Measurements from ENCODE around the gene EME2. TPM values are rescaled to one million over a fixed set of nuclear protein-coding genes. Genes with fewer than 3 reads are reported as not detected.

The EME2 gene
- total RNA-seq, 4 donors from 2014 or later: 5.5 to 10.4 (median 6.5) TPM

GRCh38 chr16:1790611-1791255 is 18.1 kb downstream of the EME2 start:
- 90% methylated on average over 20 of the region's 44 CpGs for WGBS
- H3K36me3 ChIP-seq: peaks cover 15 to 68% (median 63%) of the 10 kb centered on the region in 4 donors
- intact Hi-C loops (cut with DNase I): no loop called here

GRCh38 chr16:1791256-1791942 is 18.8 kb downstream of the EME2 start:
- DNase-seq (ENCODE audit: extremely low spot score): no peak

More at GRCh38 chr16:1790611-1791255, 18.1 kb downstream of the EME2 start:
- TF ChIP-seq POLR2A (IDR thresholded peaks at IDR 0.05; ENCODE audit: low read depth): no peak
- TF ChIP-seq EP300 (IDR thresholded peaks at IDR 0.05): no peak
- peaks cover 0 to 16% (median 4%) of the 10 kb centered on the region in 4 donors for H3K4me1 ChIP-seq
- no peaks in the 10 kb centered on the region for H3K9me3 ChIP-seq
- no peak overlapping the region for H3K4me3 ChIP-seq
- H3K27me3 ChIP-seq: no peaks in the 10 kb centered on the region
- H3K27ac ChIP-seq (replicated peaks in 1 of 4): no peak overlapping the region
- no peak for DNase-seq (ENCODE audit: extremely low spot score)

GRCh38 chr16:1791943-1792812 is 19.6 kb downstream of the EME2 start:
- Histone ChIP-seq H3K9me3 (no peaks in the 10 kb centered on the region), H3K27me3 (no peaks in the 10 kb centered on the region), H3K27ac (replicated peaks in 1 of 4) (no peak overlapping the region), H3K4me1 (peaks cover 0 to 4% (median under 1%) of the 10 kb centered on the region in 4 donors), H3K36me3 (peaks cover 15 to 54% (median 50%) of the 10 kb centered on the region in 4 donors), H3K4me3 (no peak overlapping the region)
- WGBS: 69% methylated on average over 18 of the region's 59 CpGs
- DNase-seq (ENCODE audit: extremely low spot score): no peak
- TF ChIP-seq POLR2AphosphoS5 (IDR thresholded peaks at IDR 0.05): no peak
- intact Hi-C loops (cut with DNase I): no loop called here

More at GRCh38 chr16:1791256-1791942, 18.8 kb downstream of the EME2 start:
- H3K27ac ChIP-seq (replicated peaks in 1 of 4): no peak overlapping the region
- no peak for TF ChIP-seq EP300 (IDR thresholded peaks at IDR 0.05)
- TF ChIP-seq POLR2A (IDR thresholded peaks at IDR 0.05; ENCODE audit: low read depth): no peak
- TF ChIP-seq POLR2AphosphoS5 (IDR thresholded peaks at IDR 0.05): no peak
- TF ChIP-seq CTCF (IDR thresholded peaks at IDR 0.05): no peak
- H3K27me3 ChIP-seq: no peaks in the 10 kb centered on the region
- H3K4me1 ChIP-seq: peaks cover 0 to 9% (median 2%) of the 10 kb centered on the region in 4 donors
- peaks cover 15 to 61% (median 58%) of the 10 kb centered on the region in 4 donors for H3K36me3 ChIP-seq
- no peaks in the 10 kb centered on the region for H3K9me3 ChIP-seq
- 91% methylated on average over 36 of the region's 53 CpGs for WGBS
- H3K4me3 ChIP-seq: no peak overlapping the region
- intact Hi-C loops (cut with DNase I): no loop called here

GRCh38 chr16:1792836-1793577 is 20.4 kb downstream of the EME2 start:
- TF ChIP-seq EP300 (IDR thresholded peaks at IDR 0.05) (no peak), POLR2A (IDR thresholded peaks at IDR 0.05; ENCODE audit: low read depth) (no peak), CTCF (IDR thresholded peaks at IDR 0.05) (no peak)
- H3K4me3 ChIP-seq: no peak overlapping the region
- peaks cover 0 to 4% (median 0%) of the 10 kb centered on the region in 4 donors for H3K4me1 ChIP-seq
- H3K27ac ChIP-seq (replicated peaks in 1 of 4): no peak overlapping the region
- intact Hi-C loops (cut with DNase I): no loop called here
- no peaks in the 10 kb centered on the region for H3K27me3 ChIP-seq
- H3K36me3 ChIP-seq: peaks cover 10 to 45% (median 42%) of the 10 kb centered on the region in 4 donors
- H3K9me3 ChIP-seq: no peaks in the 10 kb centered on the region
- 83% methylated on average over 2 of the region's 33 CpGs for WGBS
- DNase-seq (ENCODE audit: extremely low spot score): no peak

- Histone ChIP-seq H3K4me1 (no peaks in the 10 kb centered on the region), H3K9me3 (no peaks in the 10 kb centered on the region), H3K27me3 (no peaks in the 10 kb centered on the region), H3K36me3 (peaks cover 3 to 38% (median 35%) of the 10 kb centered on the region in 4 donors), H3K27ac (replicated peaks in 1 of 4) (no peak within 1 kb of the TSS), H3K4me3 (no peak within 1 kb of the TSS)
- WGBS: 81% methylated on average over 12 of the region's 28 CpGs
- TF ChIP-seq POLR2A (IDR thresholded peaks at IDR 0.05; ENCODE audit: low read depth): no peak
- TF ChIP-seq POLR2AphosphoS5 (IDR thresholded peaks at IDR 0.05): no peak
- no peak for TF ChIP-seq CTCF (IDR thresholded peaks at IDR 0.05)
- intact Hi-C loops (cut with DNase I): no loop called here
- no peak for DNase-seq (ENCODE audit: extremely low spot score)
Observed at GRCh38 chr16:1793578-1794220, 21.1 kb downstream of the EME2 start, which contains the start of gene IGFALS. Gene IGFALS (minus strand): TSS chr16:1793705. CDS start chr16:1793652, 53 bp downstream.
